ENCODE measurements around the gene PTBP1. TPM values are rescaled to one million over a fixed set of nuclear protein-coding genes. Genes with fewer than 3 reads are reported as not detected.

Gene PTBP1
- total RNA-seq, 2 experiments from 2014 or later: 246 to 252 TPM

- no peak for TF ChIP-seq CTCF (IDR thresholded peaks at IDR 0.05)
- H3K4me3 ChIP-seq (ENCODE audit: low read length): no peak overlapping the region
- no peaks in the 10 kb centered on the region for H3K9me3 Mint-ChIP-seq
- H3K4me3 Mint-ChIP-seq: no peak overlapping the region
- intact Hi-C loops (cut with DNase I, micrococcal nuclease): no loop called here
- H3K36me3 Mint-ChIP-seq (ENCODE audit: low read depth): peaks cover 8% of the 10 kb centered on the region
- H3K36me3 ChIP-seq (ENCODE audit: insufficient read depth, low read length): peaks cover 2% of the 10 kb centered on the region
- ATAC-seq (ENCODE audit: poor library complexity) (no peak), DNase-seq (no peak)
- H3K27me3 ChIP-seq (ENCODE audit: control insufficient read depth in 1 of 2, insufficient read depth in 2 of 2, low read length in 2 of 2): peaks cover 10 to 11% of the 10 kb centered on the region in 2 experiments
- peaks cover 0 to 4% of the 10 kb centered on the region in 2 experiments for H3K9me3 ChIP-seq (ENCODE audit: control insufficient read depth in 1 of 2, insufficient read depth in 1 of 2, low read length in 2 of 2)
- no peaks in the 10 kb centered on the region for H3K4me1 Mint-ChIP-seq (ENCODE audit: low read depth)
- POLR2A ChIA-PET: no interaction called here
- CTCF ChIA-PET: no interaction called here
- no peak overlapping the region for H3K27ac Mint-ChIP-seq
- peaks cover 6% of the 10 kb centered on the region for H3K4me1 ChIP-seq (ENCODE audit: insufficient read depth, low read length)
- peaks cover 16% of the 10 kb centered on the region for H3K27me3 Mint-ChIP-seq
- no peak overlapping the region for H3K27ac ChIP-seq (ENCODE audit: low read depth in 1 of 2, low read length in 2 of 2)
These were observed 24.1 kb downstream of the PTBP1 start for GRCh38 chr19:821231-821824.

GRCh38 chr19:821825-822503 lies 24.7 kb downstream of the PTBP1 start, which contains the start of gene PLPPR3:
TSS of gene PLPPR3 (minus strand) at chr19:821955. CDS start at chr19:821559, 396 bp downstream.
- ChIA-PET POLR2A (no interaction called here), CTCF (interaction anchor here (0.6 kb wide), 1 partner anchor 150 kb away, joined by 3 read pairs; no protein-coding TSS in a partner anchor)
- intact Hi-C loops (cut with DNase I, micrococcal nuclease): no loop called here
- H3K27ac Mint-ChIP-seq: no peak within 1 kb of the TSS
- DNase-seq (no peak), ATAC-seq (ENCODE audit: poor library complexity) (no peak)
- Histone ChIP-seq H3K9me3 (ENCODE audit: control insufficient read depth in 1 of 2, insufficient read depth in 1 of 2, low read length in 2 of 2) (peaks cover 0 to 4% of the 10 kb centered on the region in 2 experiments), H3K27ac (ENCODE audit: low read depth in 1 of 2, low read length in 2 of 2) (no peak within 1 kb of the TSS), H3K4me1 (ENCODE audit: insufficient read depth, low read length) (peaks cover 6% of the 10 kb centered on the region), H3K36me3 (ENCODE audit: insufficient read depth, low read length) (no peaks in the 10 kb centered on the region), H3K4me3 (ENCODE audit: low read length) (no peak within 1 kb of the TSS), H3K27me3 (ENCODE audit: control insufficient read depth in 1 of 2, insufficient read depth in 2 of 2, low read length in 2 of 2) (peaks cover 10 to 11% of the 10 kb centered on the region in 2 experiments)
- no peaks in the 10 kb centered on the region for H3K9me3 Mint-ChIP-seq
- no peak within 1 kb of the TSS for H3K4me3 Mint-ChIP-seq
- no peak for TF ChIP-seq CTCF (IDR thresholded peaks at IDR 0.05)
- peaks cover 16% of the 10 kb centered on the region for H3K27me3 Mint-ChIP-seq
- peaks cover 2% of the 10 kb centered on the region for H3K36me3 Mint-ChIP-seq (ENCODE audit: low read depth)
- H3K4me1 Mint-ChIP-seq (ENCODE audit: low read depth): no peaks in the 10 kb centered on the region

GRCh38 chr19:823565-824121 lies 26.4 kb downstream of the PTBP1 start:
- Mint-ChIP-seq H3K4me1 (ENCODE audit: low read depth) (no peaks in the 10 kb centered on the region), H3K27ac (no peak overlapping the region), H3K9me3 (no peaks in the 10 kb centered on the region), H3K27me3 (peaks cover 16% of the 10 kb centered on the region), H3K36me3 (ENCODE audit: low read depth) (no peaks in the 10 kb centered on the region), H3K4me3 (no peak overlapping the region)
- intact Hi-C loops (cut with DNase I, micrococcal nuclease): no loop called here
- TF ChIP-seq CTCF (IDR thresholded peaks at IDR 0.05): no peak
- DNase-seq (no peak), ATAC-seq (ENCODE audit: poor library complexity) (no peak)
- Histone ChIP-seq H3K36me3 (ENCODE audit: insufficient read depth, low read length) (no peaks in the 10 kb centered on the region), H3K27ac (ENCODE audit: low read depth in 1 of 2, low read length in 2 of 2) (no peak overlapping the region), H3K4me3 (ENCODE audit: low read length) (no peak overlapping the region), H3K4me1 (ENCODE audit: insufficient read depth, low read length) (peaks cover 6% of the 10 kb centered on the region), H3K9me3 (ENCODE audit: control insufficient read depth in 1 of 2, insufficient read depth in 1 of 2, low read length in 2 of 2) (peaks cover 0 to 4% of the 10 kb centered on the region in 2 experiments), H3K27me3 (ENCODE audit: control insufficient read depth in 1 of 2, insufficient read depth in 2 of 2, low read length in 2 of 2) (peaks cover 10 to 11% of the 10 kb centered on the region in 2 experiments)
- ChIA-PET CTCF (no interaction called here), POLR2A (no interaction called here)

Data from CD4-positive, alpha-beta T cell (primary cell).